ENCODE results near the gene KCNE2.

- TF ChIP-seq CTCF (IDR thresholded peaks at IDR 0.05 in 8 of 11, conservative IDR thresholded peaks at IDR 0.05 in 3 of 11) (no peak), POLR2A (IDR thresholded peaks at IDR 0.05) (no peak)
Observed at GRCh38 chr21:34353182-34353581, 10.6 kb upstream of the KCNE2 start.
